GM18508 (cell line): ENCODE measurements around the gene ZBTB16.

Experiments used
- ATAC-seq: cut with Tn5 transposase; IDR thresholded peaks from one replicate; pipeline ENCODE4 v1.9.1; 2021; ENCODE audit warnings: moderate number of reproducible peaks; ENCODE audit not compliant: insufficient read depth, unreplicated experiment

Gene ZBTB16

GRCh38 chr11:114221037-114221436 lies 161.5 kb downstream of the ZBTB16 start:
- ATAC-seq = no peak

- no peak for ATAC-seq
Measured at GRCh38 chr11:114225661-114226060, 166.2 kb downstream of the ZBTB16 start.

- no peak for ATAC-seq
Measured at GRCh38 chr11:114226356-114226755, 166.8 kb downstream of the ZBTB16 start.

DNA sequence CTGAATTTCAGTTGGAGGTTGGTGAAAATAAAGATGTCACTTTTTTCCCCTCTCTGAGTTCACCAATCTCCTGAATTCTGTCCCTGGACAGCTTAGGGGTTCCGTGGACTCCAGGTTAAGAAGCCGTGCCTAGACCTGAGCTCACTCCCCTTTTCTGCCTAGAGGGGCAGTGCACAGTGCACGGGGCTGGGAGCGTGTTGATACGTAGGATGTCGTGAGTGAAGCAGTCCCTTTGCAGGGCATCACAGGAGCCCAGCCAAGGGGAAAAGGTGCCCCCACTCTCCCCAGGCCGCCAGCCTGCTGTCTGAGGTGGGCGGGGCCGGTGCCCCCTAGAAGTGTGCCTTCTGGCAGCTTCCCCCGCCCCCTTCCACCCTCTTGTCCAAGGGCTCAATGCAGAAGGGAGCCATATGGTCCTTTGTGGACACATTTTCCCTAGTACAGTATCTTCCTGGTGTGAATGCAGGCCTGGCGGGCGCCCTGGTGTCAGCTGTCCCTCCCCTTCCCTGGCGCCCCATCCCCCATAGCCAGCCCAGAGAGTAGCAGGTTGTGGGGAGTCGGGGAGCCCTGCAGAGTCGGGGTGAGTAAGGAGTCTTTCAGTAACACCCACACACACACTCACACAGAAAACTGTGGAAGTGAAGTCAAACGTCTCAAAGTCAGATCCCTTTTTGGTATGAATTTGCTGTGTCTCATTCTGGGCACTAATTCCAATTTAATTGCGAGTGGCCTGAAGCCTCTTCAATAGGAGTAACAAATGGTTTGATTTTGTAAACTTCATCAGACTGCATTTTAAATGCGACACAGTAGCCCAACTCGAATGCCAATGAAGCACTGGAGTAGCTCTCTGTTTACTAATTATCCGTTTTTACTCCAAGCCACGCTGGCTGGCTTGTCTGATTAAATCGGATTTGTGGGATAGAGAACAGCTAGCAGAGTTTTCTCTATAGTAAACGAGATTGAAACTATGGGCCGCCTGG lies 169.2 kb downstream of the ZBTB16 start:
- ATAC-seq = no peak

DNA sequence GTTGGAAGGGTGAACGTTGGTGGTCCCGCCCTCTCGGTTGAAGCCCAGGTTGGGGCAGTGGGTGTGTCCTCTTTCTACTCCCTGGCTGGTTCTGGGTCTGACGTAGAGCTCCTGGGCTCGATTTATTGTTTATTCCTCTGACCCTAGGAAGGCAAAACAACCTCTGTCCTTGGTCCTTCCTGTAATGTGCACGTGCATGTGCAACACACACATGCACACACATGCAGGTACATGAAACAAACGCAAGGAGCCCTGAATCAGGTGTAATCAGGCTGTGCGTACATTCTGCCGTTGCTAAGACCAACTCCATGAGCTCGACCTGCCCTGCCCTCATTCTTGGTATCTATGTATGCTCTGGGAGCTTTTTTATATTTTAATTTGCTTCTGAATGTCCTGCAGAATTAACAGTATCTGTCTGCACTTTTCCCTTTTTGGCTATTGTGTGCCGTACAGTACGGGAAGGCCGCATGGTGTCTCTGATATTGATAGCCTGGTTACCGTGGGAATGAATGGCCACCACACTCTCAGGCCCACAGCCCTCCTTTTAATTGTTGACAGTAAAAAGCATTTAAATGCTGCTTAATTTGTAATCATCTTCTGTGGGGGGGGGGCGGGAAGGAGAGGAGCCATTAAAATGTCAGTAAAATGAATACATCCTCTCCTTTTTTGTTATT lies 170.7 kb downstream of the ZBTB16 start:
- no peak for ATAC-seq

DNA sequence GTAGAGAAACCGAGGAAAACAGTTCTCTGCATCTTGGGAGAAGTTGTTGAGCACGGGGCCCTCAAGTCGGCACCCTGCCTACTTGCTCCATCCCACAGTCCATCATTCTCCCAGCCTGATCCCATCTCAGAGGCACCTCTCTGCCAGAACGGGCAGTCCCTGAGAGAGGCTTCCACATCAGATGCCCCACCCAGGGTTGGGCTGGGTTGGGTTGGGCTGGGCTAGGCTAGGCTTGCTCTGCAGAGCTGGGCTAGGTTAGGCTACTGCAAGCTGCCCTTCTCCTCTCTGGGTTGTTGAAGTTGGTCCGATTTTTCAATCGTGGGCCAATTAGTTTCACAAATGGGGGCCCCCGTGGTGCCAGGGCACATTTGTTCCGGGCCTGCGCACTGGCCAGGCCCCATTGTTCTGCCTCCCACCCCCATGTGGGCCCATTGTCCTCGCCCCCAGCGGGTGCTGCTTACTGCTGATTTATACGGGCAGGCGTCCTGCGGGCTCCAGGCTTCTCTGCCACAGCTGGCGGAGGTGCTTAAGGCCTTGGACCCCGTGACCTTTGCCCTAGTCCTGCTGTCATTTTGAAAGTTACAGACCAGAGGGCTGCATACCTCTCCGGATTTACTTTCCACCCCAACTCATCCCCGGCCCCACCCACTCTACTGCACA lies 173.0 kb downstream of the ZBTB16 start:
- ATAC-seq = no peak

GRCh38 chr11:114233755-114234154 lies 174.2 kb downstream of the ZBTB16 start:
- ATAC-seq = no peak

DNA sequence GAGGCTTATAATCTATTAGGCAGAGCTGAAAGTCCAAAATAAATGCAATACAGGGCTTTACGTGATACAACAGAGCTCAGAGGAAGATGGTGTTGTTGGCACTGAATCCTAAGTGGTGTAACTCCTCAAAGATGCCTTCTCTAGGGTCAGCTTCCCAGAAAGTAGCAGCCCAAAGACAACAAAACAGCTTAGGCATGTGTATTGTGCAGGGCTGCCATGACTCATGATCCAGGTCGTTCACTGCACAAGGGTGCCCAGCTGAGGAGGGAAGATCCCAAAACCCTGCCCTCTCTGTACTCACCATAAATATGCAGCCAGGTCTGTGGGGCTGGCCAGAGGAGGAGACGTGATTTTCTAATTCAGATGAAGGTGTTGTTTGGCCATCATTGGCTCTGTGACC lies 177.3 kb downstream of the ZBTB16 start:
- ATAC-seq = no peak

DNA sequence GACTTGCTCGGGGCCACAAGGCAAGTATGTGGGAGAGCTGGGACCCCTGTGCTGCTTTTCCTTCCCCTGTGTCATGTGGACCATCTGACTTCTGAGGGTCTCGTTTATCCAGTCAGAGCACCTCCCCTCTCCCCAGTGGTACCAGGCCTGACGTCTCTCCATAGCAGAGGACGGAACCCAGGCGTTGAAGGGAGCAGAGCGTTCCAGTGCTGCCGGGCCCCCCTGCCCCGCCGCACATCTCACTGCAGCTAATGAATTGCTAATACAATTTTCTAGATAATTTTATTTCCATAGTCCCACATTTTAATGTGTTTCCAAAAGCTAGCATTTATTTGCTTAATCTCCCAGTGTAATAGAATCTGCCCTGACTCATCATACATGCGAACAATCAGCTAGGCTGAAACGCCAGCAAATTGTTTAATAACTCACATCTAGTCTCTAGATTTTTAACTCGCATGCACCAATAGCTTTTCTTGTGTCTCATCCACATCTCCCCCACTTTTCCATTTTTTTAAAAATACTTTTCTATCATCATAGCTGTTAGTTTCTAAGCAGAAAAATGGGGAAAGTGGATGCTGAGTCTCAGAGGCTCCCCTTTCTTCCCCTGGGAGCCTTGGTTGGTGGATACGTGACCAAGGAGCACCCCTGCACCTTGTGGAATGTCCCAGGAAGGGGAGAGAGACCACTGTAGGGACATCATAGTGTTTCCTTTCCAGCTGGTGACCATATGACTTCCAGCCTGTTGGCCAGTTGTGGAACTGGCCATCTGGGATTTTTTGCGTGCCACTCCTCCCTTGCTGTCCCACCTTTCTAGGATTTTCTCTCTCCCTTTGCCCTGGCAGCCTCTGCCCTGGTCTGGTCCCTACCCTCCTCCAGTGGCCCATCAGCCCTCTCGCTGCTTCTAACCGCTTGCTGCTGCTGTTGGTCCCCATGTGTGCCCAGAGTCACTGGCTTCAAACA lies 178.1 kb downstream of the ZBTB16 start:
- ATAC-seq = no peak

- ATAC-seq = no peak
Measured at GRCh38 chr11:114239753-114240161, 180.2 kb downstream of the ZBTB16 start.

GRCh38 chr11:114242032-114242431 lies 182.5 kb downstream of the ZBTB16 start:
- ATAC-seq = no peak

GRCh38 chr11:114243461-114244372 lies 184.2 kb downstream of the ZBTB16 start:
- no peak for ATAC-seq

GRCh38 chr11:114244726-114245394 lies 185.3 kb downstream of the ZBTB16 start:
- no peak for ATAC-seq

GRCh38 chr11:114246321-114247069 lies 187.0 kb downstream of the ZBTB16 start:
- no peak for ATAC-seq

- no peak for ATAC-seq
Measured at GRCh38 chr11:114247070-114247789, 187.7 kb downstream of the ZBTB16 start.

- no peak for ATAC-seq
Measured at GRCh38 chr11:114250180-114250579, 190.7 kb downstream of the ZBTB16 start.
